Neural progenitor cell (in vitro differentiated cells): ENCODE data around the gene ASCC2. TPM values are rescaled to one million over a fixed set of nuclear protein-coding genes. Genes with fewer than 3 reads are reported as not detected.

Experiments
- DNase-seq: peaks from one replicate; pipeline ENCODE4 v3.0.0-alpha.2; 2016; ENCODE audit warnings: low spot score
- H2AFZ ChIP-seq: fragments of 200-600 bp; sonication (generic); replicated peaks from 2 replicates; pipeline ENCODE4 v1.6.1; 2016; ENCODE audit warnings: antibody characterized with exemption
- H3F3A ChIP-seq: fragments of 200-600 bp; sonication (generic); 2 replicates; pipeline ENCODE4 v1.6.1; 2016; ENCODE audit warnings: antibody characterized with exemption, low read depth
- H3K27ac ChIP-seq: fragments of 200-600 bp; sonication (generic); 2 replicates; pipeline ENCODE4 v1.5.1; 2016; ENCODE audit warnings: mild to moderate bottlenecking
- H3K27me3 ChIP-seq: fragments of 200-600 bp; sonication (generic); 2 replicates; pipeline ENCODE4 v1.6.1; 2016; ENCODE audit warnings: mild to moderate bottlenecking, moderate library complexity
- H3K36me3 ChIP-seq: fragments of 200-600 bp; sonication (generic); 2 replicates; pipeline ENCODE4 v1.5.1; 2016
- H3K4me1 ChIP-seq: fragments of 200-600 bp; sonication (generic); 2 replicates; pipeline ENCODE4 v1.6.1; 2016; ENCODE audit warnings: mixed run types
- H3K4me2 ChIP-seq: fragments of 200-600 bp; sonication (generic); 2 replicates; pipeline ENCODE4 v1.6.1; 2016
- H3K4me3 ChIP-seq: fragments of 200-600 bp; sonication (generic); 2 replicates; pipeline ENCODE4 v1.5.1; 2016
- H3K79me2 ChIP-seq: fragments of 200-600 bp; sonication (generic); 2 replicates; pipeline ENCODE4 v1.6.1; 2016; ENCODE audit warnings: low read depth
- H3K9ac ChIP-seq: fragments of 200-600 bp; sonication (generic); 2 replicates; pipeline ENCODE4 v1.6.1; 2016
- H3K9me3 ChIP-seq: fragments of 200-600 bp; sonication (generic); 2 replicates; pipeline ENCODE4 v1.5.1; 2016; ENCODE audit warnings: low read depth
- H4K20me1 ChIP-seq: fragments of 200-600 bp; sonication (generic); 2 replicates; pipeline ENCODE4 v1.6.1; 2016; ENCODE audit warnings: low read depth
- H3K27ac Mint-ChIP-seq: 3 replicates; pipeline ENCODE4 v1.8.0; 2021; ENCODE audit warnings: mixed read lengths
- H3K27me3 Mint-ChIP-seq: 2 replicates; pipeline ENCODE4 v1.8.0; 2022; ENCODE audit warnings: low read depth, mild to moderate bottlenecking, inconsistent platforms, moderate library complexity, mixed read lengths; ENCODE audit not compliant: insufficient read depth
- H3K36me3 Mint-ChIP-seq: 3 replicates; pipeline ENCODE4 v1.8.0; 2021; ENCODE audit warnings: mixed read lengths
- H3K4me1 Mint-ChIP-seq: 3 replicates; pipeline ENCODE4 v1.8.0; 2021; ENCODE audit warnings: mixed read lengths
- H3K4me3 Mint-ChIP-seq: 3 replicates; pipeline ENCODE4 v1.8.0; 2021; ENCODE audit warnings: mild to moderate bottlenecking, moderate library complexity, mixed read lengths
- H3K9me3 Mint-ChIP-seq: 3 replicates; pipeline ENCODE4 v1.8.0; 2020; ENCODE audit warnings: mixed read lengths
- EZH2 ChIP-seq: fragments of 200-600 bp; sonication (generic); IDR thresholded peaks from 2 replicates; pipeline ENCODE4 v1.6.1; 2017; ENCODE audit warnings: antibody characterized with exemption, mild to moderate bottlenecking, moderate library complexity
- EZH2phosphoT487 ChIP-seq: fragments of 200-600 bp; sonication (generic); IDR thresholded peaks from 2 replicates; pipeline ENCODE4 v1.6.1; 2017; ENCODE audit warnings: antibody characterized with exemption
- total RNA-seq: library from RNA; depleted of rRNA; stranded (reverse); fragments of >200 nt; gene quantifications from 2 replicates; pipeline ENCODE4 v1.2.3, GENCODE V29; 2015; ENCODE audit warnings: low replicate concordance
- TF ChIP-seq, protein P1 (sequence below): fragments of 200-600 bp; sonication (generic); IDR thresholded peaks from 2 replicates; pipeline ENCODE4 v1.5.1; 2017; ENCODE audit warnings: antibody characterized with exemption, mild to moderate bottlenecking

The ASCC2 gene
- total RNA-seq, 1 donor from 2014 or later = 16.1 TPM

DNA sequence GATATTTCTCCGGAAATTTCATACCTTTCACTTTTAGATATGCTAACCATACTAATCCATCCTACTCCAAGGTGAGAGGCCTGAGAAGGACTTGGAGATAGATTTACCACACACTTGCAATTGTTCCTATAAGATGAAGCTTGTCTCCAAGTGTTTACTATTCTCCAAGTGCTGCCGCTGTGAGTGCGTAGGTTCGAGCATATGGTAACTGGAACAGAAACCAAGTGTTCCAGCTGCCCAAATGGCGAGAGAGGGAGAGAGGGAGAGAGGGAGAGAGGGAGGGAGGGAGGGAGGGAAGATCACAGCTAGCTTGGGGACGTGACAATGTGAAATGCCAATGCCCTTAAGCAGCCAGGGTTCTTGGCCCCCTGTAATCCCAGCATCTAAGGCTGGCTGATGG lies 21.5 kb downstream of the ASCC2 start:
- no peaks in the 10 kb centered on the region for H3K9me3 ChIP-seq
- no peak overlapping the region for H3K4me3 ChIP-seq
- Mint-ChIP-seq H3K27ac (no peak overlapping the region), H3K4me1 (peaks cover 6% of the 10 kb centered on the region), H3K9me3 (no peaks in the 10 kb centered on the region), H3K36me3 (peaks cover 30% of the 10 kb centered on the region), H3K4me3 (no peak overlapping the region), H3K27me3 (peaks cover 6% of the 10 kb centered on the region)
- no peak overlapping the region for H3K4me2 ChIP-seq
- no peaks in the 10 kb centered on the region for H4K20me1 ChIP-seq
- H3K9ac ChIP-seq = no peak overlapping the region
- no peaks in the 10 kb centered on the region for H3K79me2 ChIP-seq
- TF ChIP-seq EZH2phosphoT487 = no peak
- no peak for TF ChIP-seq EZH2
- TF ChIP-seq, protein P1, sequence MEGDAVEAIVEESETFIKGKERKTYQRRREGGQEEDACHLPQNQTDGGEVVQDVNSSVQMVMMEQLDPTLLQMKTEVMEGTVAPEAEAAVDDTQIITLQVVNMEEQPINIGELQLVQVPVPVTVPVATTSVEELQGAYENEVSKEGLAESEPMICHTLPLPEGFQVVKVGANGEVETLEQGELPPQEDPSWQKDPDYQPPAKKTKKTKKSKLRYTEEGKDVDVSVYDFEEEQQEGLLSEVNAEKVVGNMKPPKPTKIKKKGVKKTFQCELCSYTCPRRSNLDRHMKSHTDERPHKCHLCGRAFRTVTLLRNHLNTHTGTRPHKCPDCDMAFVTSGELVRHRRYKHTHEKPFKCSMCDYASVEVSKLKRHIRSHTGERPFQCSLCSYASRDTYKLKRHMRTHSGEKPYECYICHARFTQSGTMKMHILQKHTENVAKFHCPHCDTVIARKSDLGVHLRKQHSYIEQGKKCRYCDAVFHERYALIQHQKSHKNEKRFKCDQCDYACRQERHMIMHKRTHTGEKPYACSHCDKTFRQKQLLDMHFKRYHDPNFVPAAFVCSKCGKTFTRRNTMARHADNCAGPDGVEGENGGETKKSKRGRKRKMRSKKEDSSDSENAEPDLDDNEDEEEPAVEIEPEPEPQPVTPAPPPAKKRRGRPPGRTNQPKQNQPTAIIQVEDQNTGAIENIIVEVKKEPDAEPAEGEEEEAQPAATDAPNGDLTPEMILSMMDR = no peak
- H3K4me1 ChIP-seq = peaks cover 6% of the 10 kb centered on the region
- no peaks in the 10 kb centered on the region for H3K36me3 ChIP-seq
- no peak overlapping the region for H2AFZ ChIP-seq
- H3F3A ChIP-seq = no peaks in the 10 kb centered on the region
- no peaks in the 10 kb centered on the region for H3K27me3 ChIP-seq
- H3K27ac ChIP-seq = no peak overlapping the region
- DNase-seq = no peak

DNA sequence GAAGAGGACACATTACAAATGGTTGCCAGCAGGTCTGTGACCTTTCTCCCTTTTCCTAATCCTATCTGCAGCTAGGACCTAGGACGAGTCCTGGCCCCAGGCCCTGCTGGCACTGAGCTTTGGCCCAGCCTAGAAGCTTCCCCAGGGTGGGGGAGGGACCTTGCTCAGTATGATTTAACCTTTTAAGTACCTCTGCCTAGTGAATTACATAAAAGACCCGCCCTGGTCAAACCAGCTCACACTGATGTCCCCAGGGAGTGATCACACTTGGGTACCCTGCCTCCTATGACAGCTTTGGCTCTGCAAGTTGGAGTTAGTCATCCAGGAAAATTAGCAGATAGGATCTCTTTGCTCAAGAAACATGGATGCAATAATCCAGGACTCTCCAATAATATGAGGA lies 21.9 kb downstream of the ASCC2 start:
- no peak overlapping the region for H3K4me3 ChIP-seq
- no peak overlapping the region for H3K27ac Mint-ChIP-seq
- no peak for DNase-seq
- H3K9me3 ChIP-seq = no peaks in the 10 kb centered on the region
- H3K4me1 ChIP-seq = peaks cover 6% of the 10 kb centered on the region
- H3F3A ChIP-seq = no peaks in the 10 kb centered on the region
- no peak overlapping the region for H3K4me2 ChIP-seq
- H4K20me1 ChIP-seq = no peaks in the 10 kb centered on the region
- peaks cover 6% of the 10 kb centered on the region for H3K27me3 Mint-ChIP-seq
- H3K4me3 Mint-ChIP-seq = no peak overlapping the region
- peaks cover 6% of the 10 kb centered on the region for H3K4me1 Mint-ChIP-seq
- no peak overlapping the region for H3K27ac ChIP-seq
- no peaks in the 10 kb centered on the region for H3K9me3 Mint-ChIP-seq
- H3K27me3 ChIP-seq = no peaks in the 10 kb centered on the region
- no peak overlapping the region for H3K9ac ChIP-seq
- no peak overlapping the region for H2AFZ ChIP-seq
- H3K79me2 ChIP-seq = no peaks in the 10 kb centered on the region
- no peaks in the 10 kb centered on the region for H3K36me3 ChIP-seq
- TF ChIP-seq EZH2phosphoT487 = no peak
- TF ChIP-seq EZH2 = no peak
- TF ChIP-seq, protein P1 = no peak
- peaks cover 28% of the 10 kb centered on the region for H3K36me3 Mint-ChIP-seq

DNA sequence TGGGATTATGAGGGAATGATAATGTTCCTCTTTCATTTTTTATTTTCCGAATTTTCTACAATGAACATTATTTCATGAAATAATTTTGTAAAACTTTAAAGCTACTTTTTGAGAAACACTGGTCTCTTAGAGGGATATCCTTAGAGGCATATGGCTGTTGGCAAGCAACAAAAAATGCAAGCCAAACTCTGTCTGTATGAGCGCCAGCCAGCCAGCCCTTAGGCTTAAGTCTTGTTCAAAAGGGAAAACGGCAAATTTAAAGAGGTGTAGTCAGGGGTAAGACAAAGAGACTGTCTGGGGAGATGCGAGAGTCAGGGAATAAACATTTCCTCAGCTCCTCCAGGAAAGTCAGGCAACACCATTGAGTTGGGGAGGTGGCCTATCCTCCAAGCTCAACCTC lies 22.5 kb downstream of the ASCC2 start:
- no peaks in the 10 kb centered on the region for H3K79me2 ChIP-seq
- DNase-seq = no peak
- no peaks in the 10 kb centered on the region for H3K36me3 ChIP-seq
- Mint-ChIP-seq H3K36me3 (peaks cover 28% of the 10 kb centered on the region), H3K4me3 (no peak overlapping the region), H3K9me3 (no peaks in the 10 kb centered on the region), H3K27me3 (peaks cover 6% of the 10 kb centered on the region), H3K27ac (no peak overlapping the region), H3K4me1 (peaks cover 6% of the 10 kb centered on the region)
- H3K27me3 ChIP-seq = no peaks in the 10 kb centered on the region
- no peaks in the 10 kb centered on the region for H3K9me3 ChIP-seq
- TF ChIP-seq EZH2 = no peak
- no peak for TF ChIP-seq EZH2phosphoT487
- TF ChIP-seq, protein P1 = no peak
- no peak overlapping the region for H3K27ac ChIP-seq
- peaks cover 6% of the 10 kb centered on the region for H3K4me1 ChIP-seq
- H3K4me3 ChIP-seq = no peak overlapping the region
- H3K9ac ChIP-seq = no peak overlapping the region
- H3K4me2 ChIP-seq = no peak overlapping the region
- H3F3A ChIP-seq = no peaks in the 10 kb centered on the region
- H4K20me1 ChIP-seq = no peaks in the 10 kb centered on the region
- H2AFZ ChIP-seq = no peak overlapping the region
